ENCODE measurements around the gene GOLGA6L25.
"Not testable (repeated sequence)": the region's sequence is repeated elsewhere in the genome, so short reads cannot be mapped to it uniquely, and the experiment has no call there.

GOLGA6L25 gene, protein sequence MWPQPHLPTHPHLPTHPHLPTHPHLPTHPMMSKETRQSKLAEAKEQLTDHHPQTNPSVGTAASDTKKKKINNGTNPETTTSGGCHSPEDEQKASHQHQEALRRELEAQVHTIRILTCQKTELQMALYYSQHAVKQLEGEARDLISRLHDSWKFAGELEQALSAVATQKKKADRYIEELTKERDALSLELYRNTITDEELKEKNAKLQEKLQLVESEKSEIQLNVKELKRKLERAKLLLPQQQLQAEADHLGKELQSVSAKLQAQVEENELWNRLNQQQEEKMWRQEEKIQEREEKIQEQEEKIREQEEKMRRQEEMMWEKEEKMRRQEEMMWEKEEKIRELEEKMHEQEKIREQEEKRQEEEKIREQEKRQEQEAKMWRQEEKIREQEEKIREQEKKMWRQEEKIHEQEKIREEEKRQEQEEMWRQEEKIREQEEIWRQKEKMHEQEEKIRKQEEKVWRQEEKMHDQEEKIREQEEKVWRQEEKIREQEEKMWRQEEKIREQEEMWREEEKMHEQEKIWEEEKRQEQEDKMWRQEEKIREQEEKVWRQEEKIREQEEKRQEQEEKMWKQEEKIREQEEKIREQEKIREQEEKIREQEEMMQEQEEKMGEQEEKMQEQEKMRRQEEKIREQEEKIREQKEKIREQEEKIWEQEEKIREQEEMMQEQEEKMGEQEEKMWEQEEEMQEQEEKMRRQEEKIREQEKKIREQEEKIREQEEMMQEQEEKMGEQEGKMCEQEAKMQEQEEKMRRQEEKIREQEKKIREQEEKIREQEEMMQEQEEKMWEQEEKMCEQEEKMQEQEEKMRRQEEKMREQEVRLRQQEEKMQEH

GRCh38 chr15:28553268-28553667 is at the start of gene GOLGA6L25:
Gene GOLGA6L25 (plus strand): TSS chr15:28553568. CDS start chr15:28553629, 61 bp downstream.
- not testable (repeated sequence) for DNase-seq

DNA sequence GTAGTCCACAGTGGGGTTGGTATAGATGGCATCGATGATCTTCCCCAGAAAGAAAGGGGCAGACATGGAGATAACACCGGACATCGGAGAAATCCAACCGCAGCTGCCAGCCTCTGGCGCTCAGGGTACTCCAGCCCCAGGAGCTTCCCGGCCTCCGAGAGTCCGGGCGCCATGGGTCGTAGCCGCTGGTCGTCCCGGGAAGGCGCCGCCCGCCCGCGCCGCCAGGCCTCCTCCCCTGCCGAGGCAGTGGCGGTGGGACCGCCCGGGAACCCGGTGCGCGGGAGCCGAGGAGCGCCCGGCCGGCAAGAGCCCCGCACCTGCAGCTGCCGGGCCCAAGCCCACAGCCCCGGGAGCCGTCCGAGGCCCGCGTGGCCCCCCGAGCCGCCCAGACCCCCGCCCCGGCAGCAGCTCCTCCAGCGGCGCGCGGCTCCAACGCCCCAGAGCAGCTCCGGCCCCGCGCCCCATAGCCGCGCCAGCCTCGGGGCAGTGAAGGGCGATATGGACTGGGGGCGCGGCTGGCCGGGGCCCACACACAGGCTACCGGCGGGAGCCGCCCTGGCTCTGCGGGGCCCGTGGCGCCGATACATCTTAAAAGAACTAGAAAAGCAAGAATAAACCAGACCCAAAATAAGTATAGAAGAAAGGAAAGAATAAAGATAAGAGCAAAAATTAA is 45.0 kb upstream of the GOLGA6L25 start:
- not testable (repeated sequence) for DNase-seq

GRCh38 chr15:28514128-28514527 is 39.2 kb upstream of the GOLGA6L25 start:
- DNase-seq: not testable (repeated sequence)

- not testable (repeated sequence) for DNase-seq
Measured at GRCh38 chr15:28515208-28515607, 38.2 kb upstream of the GOLGA6L25 start.

DNA sequence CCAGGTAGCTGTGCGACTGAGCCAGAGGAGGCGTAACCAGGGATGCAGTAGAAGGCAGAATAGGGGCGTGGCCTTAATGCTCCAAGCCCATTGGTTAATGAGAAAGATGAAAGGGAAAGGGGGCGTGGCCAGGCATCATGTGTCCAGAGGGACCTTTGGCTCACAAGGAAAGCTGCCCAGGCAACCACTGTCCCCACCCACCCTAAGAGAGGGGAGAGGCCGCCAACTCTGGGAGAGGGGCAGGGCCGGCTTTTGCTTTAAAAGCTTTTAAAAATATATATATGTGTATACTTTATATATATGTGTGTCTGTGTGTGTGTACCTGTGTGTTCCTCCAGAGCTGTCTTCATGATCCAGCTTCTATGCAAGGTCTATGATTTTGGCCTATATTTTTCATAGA is 20.4 kb upstream of the GOLGA6L25 start, which contains the start of gene GOLGA8G:
GOLGA8G (minus strand) TSS at position 18 of the 400 bp plus-strand sequence. CDS start 62 bp downstream, outside the sequence.
- DNase-seq: not testable (repeated sequence)

DNA sequence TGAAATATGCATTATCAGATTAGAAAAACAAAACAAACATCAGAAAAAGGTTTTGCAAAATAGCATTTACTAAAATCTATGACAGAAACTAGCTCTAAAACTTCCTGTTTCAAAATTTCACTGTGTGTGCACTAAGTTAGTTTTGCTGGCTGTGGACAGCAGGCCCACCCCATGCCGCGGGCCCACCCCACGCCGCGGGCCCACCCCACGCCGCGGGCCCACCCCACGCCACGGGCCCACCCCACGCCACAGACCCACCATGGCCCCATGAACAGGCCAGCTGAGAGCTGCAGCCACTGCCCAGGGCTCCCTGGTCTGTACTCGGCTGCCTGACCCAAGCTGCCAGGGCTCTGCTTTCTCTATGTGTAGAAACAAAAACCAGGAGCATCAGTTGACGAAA is 20.0 kb downstream of the GOLGA6L25 start:
- DNase-seq: not testable (repeated sequence)

- DNase-seq: not testable (repeated sequence)
Measured at GRCh38 chr15:28588977-28589606, 35.7 kb downstream of the GOLGA6L25 start.

GRCh38 chr15:28589769-28590168 is 36.4 kb downstream of the GOLGA6L25 start:
- DNase-seq: peak; percentile 33 to 40

GRCh38 chr15:28592395-28592794 is 39.0 kb downstream of the GOLGA6L25 start:
- DNase-seq: not testable (repeated sequence)

GRCh38 chr15:28593424-28594129 is 40.2 kb downstream of the GOLGA6L25 start:
- not testable (repeated sequence) for DNase-seq

DNA sequence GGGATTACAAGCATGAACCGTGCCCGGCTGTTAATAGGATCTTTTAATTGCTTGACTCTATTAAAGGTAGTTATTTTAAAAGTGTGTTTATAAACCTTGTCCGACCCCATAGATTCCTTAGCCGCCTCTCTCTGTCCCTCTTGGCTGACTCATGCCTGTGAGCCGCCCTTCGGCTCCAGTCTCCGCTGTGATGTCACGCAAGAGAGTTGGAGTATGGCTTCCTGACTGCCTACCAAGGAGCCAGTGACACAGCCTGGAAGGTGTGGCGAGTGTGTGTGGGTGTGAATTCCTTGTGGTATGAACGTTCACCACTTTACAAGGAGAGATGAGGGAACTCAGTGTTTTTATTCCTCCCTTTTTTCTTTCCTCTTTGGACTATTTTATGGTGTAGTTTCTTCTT is 44.1 kb downstream of the GOLGA6L25 start:
- DNase-seq: not testable (repeated sequence)

DNA sequence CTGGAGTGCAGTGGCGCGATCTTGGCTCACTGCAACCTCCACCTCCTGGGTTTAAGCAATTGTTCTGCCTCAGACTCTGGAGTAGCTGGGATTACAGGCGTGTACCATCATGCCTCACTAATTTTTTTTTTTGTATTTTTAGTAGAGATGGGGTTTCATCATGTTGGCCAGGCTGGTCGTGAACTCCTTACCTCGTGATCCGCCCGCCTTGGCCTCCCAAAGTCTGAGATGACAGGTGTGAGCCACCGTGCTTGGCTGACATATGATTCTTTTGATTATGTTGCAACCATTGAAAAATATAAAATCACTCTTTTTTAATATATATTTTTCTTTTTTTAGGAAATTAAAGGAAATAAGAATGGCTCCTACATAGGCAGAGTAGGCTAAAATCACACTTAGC is 44.8 kb downstream of the GOLGA6L25 start:
- DNase-seq: not testable (repeated sequence)

DNA sequence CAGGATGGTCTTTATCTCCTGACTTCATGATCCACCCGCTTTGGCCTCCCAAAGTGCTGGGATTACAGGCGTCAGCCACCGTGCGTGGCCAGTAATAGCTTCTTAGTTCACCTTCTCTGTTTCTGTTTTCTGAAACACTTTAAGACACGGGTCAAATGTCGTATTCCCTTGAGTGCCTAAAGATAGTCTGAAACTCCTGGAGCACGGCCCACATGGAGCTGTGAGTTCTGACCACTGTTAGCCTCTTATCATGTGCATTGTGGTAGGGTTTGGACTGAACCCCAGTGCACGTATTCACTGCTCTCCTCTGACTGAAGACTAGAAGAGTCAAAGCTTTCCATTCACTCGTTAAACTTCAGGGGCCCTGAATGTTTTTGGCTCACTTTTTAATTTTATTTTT is 48.8 kb downstream of the GOLGA6L25 start:
- not testable (repeated sequence) for DNase-seq

Measured in activated T-cell treated with anti-CD3 and anti-CD28 coated beads, Interleukin-2, amount 50 U/mL, for 48 hours (primary cell).